WTC11 (cell line): ENCODE results near the gene FAM24A. TPM values are rescaled to one million over a fixed set of nuclear protein-coding genes. Genes with fewer than 3 reads are reported as not detected.

Source experiments
- ATF1 ChIP-seq: sonication (generic); formaldehyde crosslinking; IDR thresholded peaks from 2 replicates; pipeline ENCODE4 v1.8.1; 2023; ENCODE audit warnings: mild to moderate bottlenecking, moderate library complexity, missing genetic modification reagents
- E2F4 ChIP-seq: sonication (generic); formaldehyde crosslinking; IDR thresholded peaks from 2 replicates; pipeline ENCODE4 v1.8.1; 2022; ENCODE audit warnings: low read depth, mild to moderate bottlenecking, moderate library complexity, missing genetic modification reagents, borderline replicate concordance
- ELF4 ChIP-seq: sonication (generic); formaldehyde crosslinking; IDR thresholded peaks from 2 replicates; pipeline ENCODE4 v1.8.1; 2022; ENCODE audit warnings: low read depth, mild to moderate bottlenecking, moderate library complexity, missing genetic modification reagents
- ETV6 ChIP-seq: sonication (generic); formaldehyde crosslinking; IDR thresholded peaks from 2 replicates; pipeline ENCODE4 v1.8.1; 2022; ENCODE audit warnings: mild to moderate bottlenecking, missing genetic modification reagents
- FOXP1 ChIP-seq: sonication (generic); formaldehyde crosslinking; IDR thresholded peaks from 2 replicates; pipeline ENCODE4 v1.8.0; 2022; ENCODE audit warnings: missing genetic modification reagents, mild to moderate bottlenecking, moderate library complexity, borderline replicate concordance
- GTF2I ChIP-seq: fragments of 250-450 bp; sonication (Bioruptor Pico); conservative IDR thresholded peaks from 2 replicates; pipeline ENCODE4 v1.4.0; 2021; ENCODE audit warnings: mild to moderate bottlenecking
- IRF2 ChIP-seq: sonication (generic); formaldehyde crosslinking; IDR thresholded peaks from 2 replicates; pipeline ENCODE4 v1.8.0; 2022; ENCODE audit warnings: low read depth, missing genetic modification reagents, borderline replicate concordance
- KAT7 ChIP-seq: sonication (generic); formaldehyde crosslinking; IDR thresholded peaks from 2 replicates; pipeline ENCODE4 v1.8.1; 2023; ENCODE audit warnings: missing genetic modification reagents, mild to moderate bottlenecking, borderline replicate concordance
- NFE2L1 ChIP-seq: sonication (generic); formaldehyde crosslinking; IDR thresholded peaks from 2 replicates; pipeline ENCODE4 v1.8.1; 2023; ENCODE audit warnings: missing genetic modification reagents
- NR2C2 ChIP-seq: sonication (generic); formaldehyde crosslinking; IDR thresholded peaks from 2 replicates; pipeline ENCODE4 v1.8.0; 2022; ENCODE audit warnings: mild to moderate bottlenecking, missing genetic modification reagents
- SOX15 ChIP-seq: fragments of 250-450 bp; sonication (Bioruptor Pico); IDR thresholded peaks from 2 replicates; pipeline ENCODE4 v1.9.0; 2021; ENCODE audit warnings: mild to moderate bottlenecking
- USF2 ChIP-seq: sonication (generic); formaldehyde crosslinking; IDR thresholded peaks from 2 replicates; pipeline ENCODE4 v1.8.1; 2023; ENCODE audit warnings: mild to moderate bottlenecking, missing genetic modification reagents, moderate library complexity
- ZBTB21 ChIP-seq: sonication (generic); formaldehyde crosslinking; IDR thresholded peaks from 2 replicates; pipeline ENCODE4 v1.8.1; 2023; ENCODE audit warnings: mild to moderate bottlenecking, missing genetic modification reagents, borderline replicate concordance
- total RNA-seq: library from RNA; stranded (reverse); gene quantifications from 3 replicates; pipeline ENCODE4 v1.2.3, GENCODE V29; 2021
- TF ChIP-seq, protein P1 (sequence below): sonication (generic); formaldehyde crosslinking; IDR thresholded peaks from 2 replicates; pipeline ENCODE4 v1.8.1; 2022; ENCODE audit warnings: missing genetic modification reagents, borderline replicate concordance
- TF ChIP-seq, protein P2 (sequence below): sonication (generic); formaldehyde crosslinking; IDR thresholded peaks from 2 replicates; pipeline ENCODE4 v1.8.1; 2023; ENCODE audit warnings: mild to moderate bottlenecking, moderate library complexity, missing genetic modification reagents
- TF ChIP-seq, protein P3 (sequence below): sonication (generic); formaldehyde crosslinking; IDR thresholded peaks from 2 replicates; pipeline ENCODE4 v1.8.1; 2022; ENCODE audit warnings: low read depth, missing genetic modification reagents, borderline replicate concordance
- TF ChIP-seq, protein P4 (sequence below): fragments of 250-450 bp; sonication (Bioruptor Pico); IDR thresholded peaks from 2 replicates; pipeline ENCODE4 v1.8.0; 2021; ENCODE audit warnings: mild to moderate bottlenecking
- TF ChIP-seq, protein P5 (sequence below): sonication (generic); formaldehyde crosslinking; IDR thresholded peaks from 2 replicates; pipeline ENCODE4 v1.8.0; 2022; ENCODE audit warnings: missing genetic modification reagents
- TF ChIP-seq, protein P6 (sequence below): sonication (generic); formaldehyde crosslinking; IDR thresholded peaks from 2 replicates; pipeline ENCODE4 v1.8.0; 2022; ENCODE audit warnings: mild to moderate bottlenecking, missing genetic modification reagents
- TF ChIP-seq, protein P7 (sequence below): fragments of 250-450 bp; sonication (Bioruptor Pico); conservative IDR thresholded peaks from 2 replicates; pipeline ENCODE4 v1.9.0; 2021; ENCODE audit warnings: mild to moderate bottlenecking

Gene FAM24A
- total RNA-seq, 1 experiment from 2014 or later = not detected

DNA sequence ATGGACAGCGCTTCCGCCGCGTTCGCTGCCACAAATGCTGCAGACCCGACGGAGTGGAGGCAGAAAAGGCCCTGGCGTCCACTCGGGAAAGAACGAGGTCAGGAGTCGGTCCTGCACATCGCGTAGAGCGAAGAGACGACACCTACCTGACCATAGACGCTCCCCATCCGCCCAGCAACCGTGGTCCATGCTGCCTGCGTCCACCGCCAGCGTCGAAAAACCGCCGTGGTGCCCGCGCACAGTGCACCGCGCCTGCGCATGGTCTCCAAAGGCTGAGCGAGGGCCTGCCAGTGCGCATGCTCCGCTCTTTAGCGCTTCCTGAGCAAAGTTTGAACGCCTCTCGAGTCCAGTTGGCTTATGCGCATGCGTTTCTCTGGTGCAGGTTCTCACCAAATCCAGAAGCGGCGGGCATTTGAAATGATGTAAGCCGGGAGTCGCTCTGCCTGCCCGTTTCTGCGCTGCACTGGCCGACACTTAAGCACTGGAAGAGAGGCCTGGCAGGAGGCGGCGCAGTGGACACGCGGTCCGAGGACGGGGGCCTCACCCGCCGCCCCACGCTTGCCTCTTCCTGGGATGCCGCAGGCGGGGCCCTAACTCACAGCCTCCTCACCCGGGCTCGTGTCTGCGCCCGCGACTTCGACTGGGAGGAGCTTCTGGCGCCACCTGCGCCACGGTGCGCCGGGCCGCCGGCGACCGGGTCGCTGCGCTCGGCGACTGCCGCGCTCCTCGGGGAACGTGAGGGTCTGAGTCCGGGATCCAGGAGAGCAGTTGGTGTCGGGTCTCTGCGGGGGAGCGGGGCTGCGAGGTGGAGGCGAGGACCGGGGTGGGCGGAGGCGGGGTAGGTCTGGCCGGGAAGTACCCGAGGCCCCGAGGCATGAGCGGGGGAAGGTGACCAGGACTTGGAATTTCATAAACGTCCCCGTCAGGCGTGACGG, 30.8 kb upstream of the FAM24A start, which contains the start of gene FAM24B (continued):
- TF ChIP-seq, protein P1, sequence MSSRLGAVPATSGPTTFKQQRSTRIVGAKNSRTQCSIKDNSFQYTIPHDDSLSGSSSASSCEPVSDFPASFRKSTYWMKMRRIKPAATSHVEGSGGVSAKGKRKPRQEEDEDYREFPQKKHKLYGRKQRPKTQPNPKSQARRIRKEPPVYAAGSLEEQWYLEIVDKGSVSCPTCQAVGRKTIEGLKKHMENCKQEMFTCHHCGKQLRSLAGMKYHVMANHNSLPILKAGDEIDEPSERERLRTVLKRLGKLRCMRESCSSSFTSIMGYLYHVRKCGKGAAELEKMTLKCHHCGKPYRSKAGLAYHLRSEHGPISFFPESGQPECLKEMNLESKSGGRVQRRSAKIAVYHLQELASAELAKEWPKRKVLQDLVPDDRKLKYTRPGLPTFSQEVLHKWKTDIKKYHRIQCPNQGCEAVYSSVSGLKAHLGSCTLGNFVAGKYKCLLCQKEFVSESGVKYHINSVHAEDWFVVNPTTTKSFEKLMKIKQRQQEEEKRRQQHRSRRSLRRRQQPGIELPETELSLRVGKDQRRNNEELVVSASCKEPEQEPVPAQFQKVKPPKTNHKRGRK (CRISPR knock-in tag) = no peak
- peak; percentile 61; the same call in 1 of the 2 replicates for TF ChIP-seq FOXP1
- TF ChIP-seq SOX15 (CRISPR knock-in tag) = no peak
- TF ChIP-seq, protein P2, sequence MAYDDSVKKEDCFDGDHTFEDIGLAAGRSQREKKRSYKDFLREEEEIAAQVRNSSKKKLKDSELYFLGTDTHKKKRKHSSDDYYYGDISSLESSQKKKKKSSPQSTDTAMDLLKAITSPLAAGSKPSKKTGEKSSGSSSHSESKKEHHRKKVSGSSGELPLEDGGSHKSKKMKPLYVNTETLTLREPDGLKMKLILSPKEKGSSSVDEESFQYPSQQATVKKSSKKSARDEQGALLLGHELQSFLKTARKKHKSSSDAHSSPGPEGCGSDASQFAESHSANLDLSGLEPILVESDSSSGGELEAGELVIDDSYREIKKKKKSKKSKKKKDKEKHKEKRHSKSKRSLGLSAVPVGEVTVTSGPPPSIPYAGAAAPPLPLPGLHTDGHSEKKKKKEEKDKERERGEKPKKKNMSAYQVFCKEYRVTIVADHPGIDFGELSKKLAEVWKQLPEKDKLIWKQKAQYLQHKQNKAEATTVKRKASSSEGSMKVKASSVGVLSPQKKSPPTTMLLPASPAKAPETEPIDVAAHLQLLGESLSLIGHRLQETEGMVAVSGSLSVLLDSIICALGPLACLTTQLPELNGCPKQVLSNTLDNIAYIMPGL (CRISPR knock-in tag) = peak; percentile 84; the same call in 1 of the 2 replicates
- TF ChIP-seq, protein P3, sequence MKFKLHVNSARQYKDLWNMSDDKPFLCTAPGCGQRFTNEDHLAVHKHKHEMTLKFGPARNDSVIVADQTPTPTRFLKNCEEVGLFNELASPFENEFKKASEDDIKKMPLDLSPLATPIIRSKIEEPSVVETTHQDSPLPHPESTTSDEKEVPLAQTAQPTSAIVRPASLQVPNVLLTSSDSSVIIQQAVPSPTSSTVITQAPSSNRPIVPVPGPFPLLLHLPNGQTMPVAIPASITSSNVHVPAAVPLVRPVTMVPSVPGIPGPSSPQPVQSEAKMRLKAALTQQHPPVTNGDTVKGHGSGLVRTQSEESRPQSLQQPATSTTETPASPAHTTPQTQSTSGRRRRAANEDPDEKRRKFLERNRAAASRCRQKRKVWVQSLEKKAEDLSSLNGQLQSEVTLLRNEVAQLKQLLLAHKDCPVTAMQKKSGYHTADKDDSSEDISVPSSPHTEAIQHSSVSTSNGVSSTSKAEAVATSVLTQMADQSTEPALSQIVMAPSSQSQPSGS = no peak
- 0 out of 2 replicates have a peak, but pooled peaks have one; percentile 60 for TF ChIP-seq KAT7 (CRISPR knock-in tag)
- no peak for TF ChIP-seq ATF1
- peak; percentile 82 for TF ChIP-seq ETV6 (CRISPR knock-in tag)
- peak; percentile 4; the same call in 1 of the 2 replicates for TF ChIP-seq E2F4 (CRISPR knock-in tag)
- TF ChIP-seq, protein P4, sequence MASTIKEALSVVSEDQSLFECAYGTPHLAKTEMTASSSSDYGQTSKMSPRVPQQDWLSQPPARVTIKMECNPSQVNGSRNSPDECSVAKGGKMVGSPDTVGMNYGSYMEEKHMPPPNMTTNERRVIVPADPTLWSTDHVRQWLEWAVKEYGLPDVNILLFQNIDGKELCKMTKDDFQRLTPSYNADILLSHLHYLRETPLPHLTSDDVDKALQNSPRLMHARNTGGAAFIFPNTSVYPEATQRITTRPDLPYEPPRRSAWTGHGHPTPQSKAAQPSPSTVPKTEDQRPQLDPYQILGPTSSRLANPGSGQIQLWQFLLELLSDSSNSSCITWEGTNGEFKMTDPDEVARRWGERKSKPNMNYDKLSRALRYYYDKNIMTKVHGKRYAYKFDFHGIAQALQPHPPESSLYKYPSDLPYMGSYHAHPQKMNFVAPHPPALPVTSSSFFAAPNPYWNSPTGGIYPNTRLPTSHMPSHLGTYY (CRISPR knock-in tag) = no peak
- TF ChIP-seq, protein P5, sequence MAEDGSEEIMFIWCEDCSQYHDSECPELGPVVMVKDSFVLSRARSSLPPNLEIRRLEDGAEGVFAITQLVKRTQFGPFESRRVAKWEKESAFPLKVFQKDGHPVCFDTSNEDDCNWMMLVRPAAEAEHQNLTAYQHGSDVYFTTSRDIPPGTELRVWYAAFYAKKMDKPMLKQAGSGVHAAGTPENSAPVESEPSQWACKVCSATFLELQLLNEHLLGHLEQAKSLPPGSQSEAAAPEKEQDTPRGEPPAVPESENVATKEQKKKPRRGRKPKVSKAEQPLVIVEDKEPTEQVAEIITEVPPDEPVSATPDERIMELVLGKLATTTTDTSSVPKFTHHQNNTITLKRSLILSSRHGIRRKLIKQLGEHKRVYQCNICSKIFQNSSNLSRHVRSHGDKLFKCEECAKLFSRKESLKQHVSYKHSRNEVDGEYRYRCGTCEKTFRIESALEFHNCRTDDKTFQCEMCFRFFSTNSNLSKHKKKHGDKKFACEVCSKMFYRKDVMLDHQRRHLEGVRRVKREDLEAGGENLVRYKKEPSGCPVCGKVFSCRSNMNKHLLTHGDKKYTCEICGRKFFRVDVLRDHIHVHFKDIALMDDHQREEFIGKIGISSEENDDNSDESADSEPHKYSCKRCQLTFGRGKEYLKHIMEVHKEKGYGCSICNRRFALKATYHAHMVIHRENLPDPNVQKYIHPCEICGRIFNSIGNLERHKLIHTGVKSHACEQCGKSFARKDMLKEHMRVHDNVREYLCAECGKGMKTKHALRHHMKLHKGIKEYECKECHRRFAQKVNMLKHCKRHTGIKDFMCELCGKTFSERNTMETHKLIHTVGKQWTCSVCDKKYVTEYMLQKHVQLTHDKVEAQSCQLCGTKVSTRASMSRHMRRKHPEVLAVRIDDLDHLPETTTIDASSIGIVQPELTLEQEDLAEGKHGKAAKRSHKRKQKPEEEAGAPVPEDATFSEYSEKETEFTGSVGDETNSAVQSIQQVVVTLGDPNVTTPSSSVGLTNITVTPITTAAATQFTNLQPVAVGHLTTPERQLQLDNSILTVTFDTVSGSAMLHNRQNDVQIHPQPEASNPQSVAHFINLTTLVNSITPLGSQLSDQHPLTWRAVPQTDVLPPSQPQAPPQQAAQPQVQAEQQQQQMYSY (CRISPR knock-in tag) = 0 out of 2 replicates have a peak, but pooled peaks have one; percentile 31
- TF ChIP-seq, protein P6, sequence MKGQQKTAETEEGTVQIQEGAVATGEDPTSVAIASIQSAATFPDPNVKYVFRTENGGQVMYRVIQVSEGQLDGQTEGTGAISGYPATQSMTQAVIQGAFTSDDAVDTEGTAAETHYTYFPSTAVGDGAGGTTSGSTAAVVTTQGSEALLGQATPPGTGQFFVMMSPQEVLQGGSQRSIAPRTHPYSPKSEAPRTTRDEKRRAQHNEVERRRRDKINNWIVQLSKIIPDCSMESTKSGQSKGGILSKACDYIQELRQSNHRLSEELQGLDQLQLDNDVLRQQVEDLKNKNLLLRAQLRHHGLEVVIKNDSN (CRISPR knock-in tag) = no peak
- TF ChIP-seq GTF2I = no peak
- TF ChIP-seq ELF4 = no peak
- TF ChIP-seq IRF2 (CRISPR knock-in tag) = no peak
- TF ChIP-seq USF2 = 0 out of 2 replicates have a peak, but pooled peaks have one; percentile 6
- TF ChIP-seq, protein P7, sequence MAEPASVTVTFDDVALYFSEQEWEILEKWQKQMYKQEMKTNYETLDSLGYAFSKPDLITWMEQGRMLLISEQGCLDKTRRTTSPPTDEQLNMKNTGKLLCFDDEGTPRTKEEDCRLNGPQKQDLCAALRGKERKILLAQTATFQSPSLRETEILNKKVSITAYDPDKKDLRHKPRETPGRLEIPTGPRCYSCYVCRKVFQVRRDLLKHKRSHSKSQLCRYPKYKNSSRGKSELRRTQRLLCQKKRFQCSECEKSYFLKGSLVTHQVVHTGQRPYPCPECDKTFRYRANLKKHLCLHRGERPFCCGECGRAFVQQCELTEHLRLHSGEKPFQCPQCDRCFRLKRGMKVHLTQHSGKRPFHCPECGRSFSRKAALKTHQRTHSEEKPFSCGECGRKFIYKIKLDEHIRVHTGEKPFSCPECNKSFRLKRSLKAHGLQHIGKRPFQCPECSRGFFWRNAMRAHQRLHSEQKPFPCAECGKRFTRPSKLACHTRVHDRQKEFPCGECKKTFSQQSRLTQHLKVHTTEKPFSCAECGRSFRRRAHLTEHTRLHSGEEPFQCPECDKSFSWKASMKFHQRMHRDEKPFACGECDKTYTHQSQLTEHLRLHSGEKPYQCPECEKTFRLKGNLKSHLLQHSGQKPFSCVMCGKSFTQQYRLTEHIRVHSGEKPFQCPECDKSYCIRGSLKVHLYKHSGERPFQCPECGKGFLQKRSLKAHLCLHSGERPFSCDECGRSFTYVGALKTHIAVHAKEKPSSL (CRISPR knock-in tag) = no peak
- TF ChIP-seq NFE2L1 (CRISPR knock-in tag) = peak; percentile 75; the same call in 1 of the 2 replicates
- no peak for TF ChIP-seq NR2C2 (CRISPR knock-in tag)
- TF ChIP-seq ZBTB21 = 0 out of 2 replicates have a peak, but pooled peaks have one; percentile 55
